Smooth muscle cell (in vitro differentiated cells): ENCODE data around the gene LDLRAD4. TPM values are rescaled to one million over a fixed set of nuclear protein-coding genes. Genes with fewer than 3 reads are reported as not detected.
A peak's percentile ranks its signal among the peaks of the same experiment; 100 is the strongest.

Experiments used
- DNase-seq: peaks from one replicate; lab custom pipeline; 2025; ENCODE audit not compliant: unreplicated experiment; lab: John Stamatoyannopoulos, UW
- H2AFZ ChIP-seq: fragments of 200-600 bp; sonication (generic); 2 replicates; pipeline ENCODE4 v1.6.0; 2016; ENCODE audit warnings: antibody characterized with exemption, low read depth, mild to moderate bottlenecking
- H3F3A ChIP-seq: fragments of 200-600 bp; sonication (generic); 2 replicates; pipeline ENCODE4 v1.6.0; 2017; ENCODE audit warnings: antibody characterized with exemption, low read depth
- H3K27ac ChIP-seq: fragments of 200-600 bp; sonication (generic); 2 replicates; pipeline ENCODE4 v1.5.1; 2016; ENCODE audit warnings: low read depth, mild to moderate bottlenecking
- H3K27me3 ChIP-seq: fragments of 200-600 bp; sonication (generic); 2 replicates; pipeline ENCODE4 v1.6.1; 2016; ENCODE audit warnings: low read depth, mild to moderate bottlenecking
- H3K36me3 ChIP-seq: fragments of 200-600 bp; sonication (generic); 2 replicates; pipeline ENCODE4 v1.5.1; 2016; ENCODE audit warnings: low read depth
- H3K4me1 ChIP-seq: fragments of 200-600 bp; sonication (generic); 2 replicates; pipeline ENCODE4 v1.5.1; 2016; ENCODE audit warnings: low read depth
- H3K4me2 ChIP-seq: fragments of 200-600 bp; sonication (generic); 2 replicates; pipeline ENCODE4 v1.6.0; 2016; ENCODE audit warnings: mild to moderate bottlenecking
- H3K4me3 ChIP-seq: fragments of 200-600 bp; sonication (generic); 2 replicates; pipeline ENCODE4 v1.5.1; 2016; ENCODE audit warnings: mild to moderate bottlenecking
- H3K79me2 ChIP-seq: fragments of 200-600 bp; sonication (generic); 2 replicates; pipeline ENCODE4 v1.6.0; 2016; ENCODE audit warnings: low read depth, mild to moderate bottlenecking
- H3K9ac ChIP-seq: fragments of 200-600 bp; sonication (generic); 2 replicates; pipeline ENCODE4 v1.6.0; 2016; ENCODE audit warnings: low read depth
- H3K9me3 ChIP-seq: fragments of 200-600 bp; sonication (generic); replicated peaks from 2 replicates; pipeline ENCODE4 v1.5.1; 2016; ENCODE audit warnings: low read depth
- H4K20me1 ChIP-seq: fragments of 200-600 bp; sonication (generic); 2 replicates; pipeline ENCODE4 v1.6.0; 2016; ENCODE audit warnings: low read depth
- CTCF ChIP-seq: fragments of 200-600 bp; sonication (generic); IDR thresholded peaks from 2 replicates; pipeline ENCODE4 v1.5.1; 2017; ENCODE audit warnings: borderline replicate concordance, mild to moderate bottlenecking, antibody characterized with exemption; ENCODE audit not compliant: insufficient read depth, poor library complexity, severe bottlenecking
- WGBS: methylation state at CpG from one replicate; pipeline ENCODE4 v1.1.7; 2016; ENCODE audit warnings: low lambda C conversion rate; 5-methylcytosine and 5-hydroxymethylcytosine counted together
- polyA plus RNA-seq: library from polyadenylated mRNA; unstranded; fragments of >200 nt; fragmentation: Nextera tagmentation; extraction: Ambion mirVana; gene quantifications from 2 replicates; pipeline ENCODE4 v1.2.1, GENCODE V29; 2016
- total RNA-seq: library from RNA; depleted of rRNA; stranded (reverse); fragments of >200 nt; gene quantifications from 2 replicates; pipeline ENCODE4 v1.2.3, GENCODE V29; 2014

LDLRAD4 gene
- total and polyA plus RNA-seq, 2 experiments from 2014 or later, result 36.2 to 48.3 TPM

GRCh38 chr18:13510594-13510993 is 292.0 kb downstream of the LDLRAD4 start:
- Histone ChIP-seq H3K27ac (no peak overlapping the region), H3K9me3 (no peaks in the 10 kb centered on the region), H3K9ac (no peak overlapping the region), H3K36me3 (no peaks in the 10 kb centered on the region), H3K4me1 (no peaks in the 10 kb centered on the region), H4K20me1 (peaks cover 26% of the 10 kb centered on the region), H3F3A (no peaks in the 10 kb centered on the region), H2AFZ (no peak overlapping the region), H3K4me3 (no peak overlapping the region), H3K4me2 (no peak overlapping the region), H3K79me2 (no peaks in the 10 kb centered on the region), H3K27me3 (no peaks in the 10 kb centered on the region)
- 91% methylated on average over 2 of the region's 2 CpGs for WGBS
- DNase-seq, result no peak
- no peak for TF ChIP-seq CTCF

- WGBS, result 89% methylated on average over 6 of the region's 6 CpGs
- DNase-seq, result no peak
Observed at GRCh38 chr18:13511961-13512577, 293.5 kb downstream of the LDLRAD4 start.

GRCh38 chr18:13513021-13513420 is 294.5 kb downstream of the LDLRAD4 start:
- TF ChIP-seq CTCF, result no peak
- no peaks in the 10 kb centered on the region for H3K27me3 ChIP-seq
- no peak overlapping the region for H3K4me2 ChIP-seq
- no peak overlapping the region for H3K4me3 ChIP-seq
- no peaks in the 10 kb centered on the region for H3K4me1 ChIP-seq
- no peaks in the 10 kb centered on the region for H3K79me2 ChIP-seq
- H2AFZ ChIP-seq, result no peak overlapping the region
- H3K36me3 ChIP-seq, result no peaks in the 10 kb centered on the region
- WGBS, result 43% methylated on average over 4 of the region's 4 CpGs
- H3K27ac ChIP-seq, result peak overlapping the region; percentile 5
- no peak overlapping the region for H3K9ac ChIP-seq
- H3K9me3 ChIP-seq, result no peaks in the 10 kb centered on the region
- H3F3A ChIP-seq, result no peaks in the 10 kb centered on the region
- no peak for DNase-seq
- peaks cover 26% of the 10 kb centered on the region for H4K20me1 ChIP-seq

More at GRCh38 chr18:13511961-13512577, 293.5 kb downstream of the LDLRAD4 start:
- Histone ChIP-seq H3K4me1 (no peaks in the 10 kb centered on the region), H3K79me2 (no peaks in the 10 kb centered on the region), H4K20me1 (peaks cover 26% of the 10 kb centered on the region), H3K4me2 (no peak overlapping the region), H3K27me3 (no peaks in the 10 kb centered on the region), H3K9ac (no peak overlapping the region), H3K36me3 (no peaks in the 10 kb centered on the region), H3F3A (no peaks in the 10 kb centered on the region), H2AFZ (no peak overlapping the region), H3K4me3 (no peak overlapping the region), H3K27ac (peak overlapping the region; percentile 5), H3K9me3 (no peaks in the 10 kb centered on the region)
- no peak for TF ChIP-seq CTCF

- peaks cover 26% of the 10 kb centered on the region for H4K20me1 ChIP-seq
- H3K4me1 ChIP-seq, result no peaks in the 10 kb centered on the region
- H2AFZ ChIP-seq, result no peak overlapping the region
- no peak overlapping the region for H3K9ac ChIP-seq
- no peak for TF ChIP-seq CTCF
- H3K4me2 ChIP-seq, result no peak overlapping the region
- no peaks in the 10 kb centered on the region for H3K27me3 ChIP-seq
- WGBS, result 95% methylated on average over 5 of the region's 5 CpGs
- no peak overlapping the region for H3K4me3 ChIP-seq
- DNase-seq, result no peak
- no peaks in the 10 kb centered on the region for H3K36me3 ChIP-seq
- H3F3A ChIP-seq, result no peaks in the 10 kb centered on the region
- no peaks in the 10 kb centered on the region for H3K9me3 ChIP-seq
- no peaks in the 10 kb centered on the region for H3K79me2 ChIP-seq
- no peak overlapping the region for H3K27ac ChIP-seq
Observed at GRCh38 chr18:13513481-13513880, 294.9 kb downstream of the LDLRAD4 start.
